Nucleus accumbens (tissue), 56 donors: ENCODE measurements around the gene SYF2.
"Not testable (repeated sequence)": the region's sequence is repeated elsewhere in the genome, so short reads cannot be mapped to it uniquely, and the experiment has no call there.

ENCODE experiments used
- DNase-seq, 56 donors: peaks; one replicate each; lab custom pipeline; 2025; lab: John Stamatoyannopoulos, UW

The SYF2 gene

GRCh38 chr1:25232027-25232865, at the start of gene SYF2:
Gene SYF2 (minus strand): TSS chr1:25232502. CDS start chr1:25232467, 35 bp downstream.
- DNase-seq, result peak; percentile 30 to 97 (median 86)

- DNase-seq, result not testable (repeated sequence)
These were observed 47.4 kb upstream of the SYF2 start for GRCh38 chr1:25279693-25280111.

- not testable (repeated sequence) for DNase-seq
These were observed 46.5 kb upstream of the SYF2 start for GRCh38 chr1:25278790-25279189.

GRCh38 chr1:25278358-25278757, 46.1 kb upstream of the SYF2 start:
- DNase-seq, result not testable (repeated sequence)

- DNase-seq, result not testable (repeated sequence)
These were observed 45.0 kb upstream of the SYF2 start for GRCh38 chr1:25277295-25277694.

GRCh38 chr1:25275648-25276047, 43.3 kb upstream of the SYF2 start:
- DNase-seq, result not testable (repeated sequence)

GRCh38 chr1:25272238-25272637, 39.9 kb upstream of the SYF2 start, which contains the start of gene RHD:
Gene RHD (plus strand): TSS chr1:25272509. CDS start chr1:25272548, 39 bp downstream.
- not testable (repeated sequence) for DNase-seq

GRCh38 chr1:25268143-25268760, 36.0 kb upstream of the SYF2 start:
- DNase-seq, result not testable (repeated sequence)

- peak in 43 of 56 donors; percentile 7 to 87 (median 62) for DNase-seq
These were observed 35.2 kb upstream of the SYF2 start for GRCh38 chr1:25267288-25268142.

GRCh38 chr1:25266554-25267287, 34.4 kb upstream of the SYF2 start:
- not testable (repeated sequence) for DNase-seq

- DNase-seq, result not testable (repeated sequence)
These were observed 28.0 kb upstream of the SYF2 start for GRCh38 chr1:25260336-25260735.

- not testable (repeated sequence) for DNase-seq
These were observed 27.5 kb upstream of the SYF2 start for GRCh38 chr1:25259813-25260212.

GRCh38 chr1:25257196-25257595, 24.9 kb upstream of the SYF2 start:
- no peak for DNase-seq

GRCh38 chr1:25256578-25256965, 24.3 kb upstream of the SYF2 start:
- DNase-seq, result no peak

- peak in 9 of 56 donors; percentile 2 to 48 (median 31) for DNase-seq
These were observed 23.6 kb upstream of the SYF2 start for GRCh38 chr1:25255706-25256577.

GRCh38 chr1:25253911-25254310, 21.6 kb upstream of the SYF2 start:
- no peak for DNase-seq

GRCh38 chr1:25247829-25248754, 15.8 kb upstream of the SYF2 start:
- no peak for DNase-seq
